Heart left ventricle (tissue), 13 donors: Measurements from ENCODE around the gene GUCD1.

Experiments
- CTCF ChIP-seq, 12 donors: fragments of 200-600 bp; sonication (generic) in 4 of 12; IDR thresholded peaks; one replicate each; pipeline versions ENCODE4 v1.5.0 to v1.8.0; 2018 to 2022; ENCODE audit warnings: antibody characterized with exemption in 12 of 12, mild to moderate bottlenecking in 5 of 12
- POLR2A ChIP-seq, 2 donors: fragments of 450-650 bp; IDR thresholded peaks; one replicate each; pipeline ENCODE4 v1.6.1; 2017; ENCODE audit warnings: antibody characterized with exemption in 2 of 2, mild to moderate bottlenecking in 2 of 2, moderate library complexity in 2 of 2
- donor health status: ischemic (EF 13 %, LVEDD 7.1; RV severe dilation, severe dysfunction).
- donor health status: DM: no; HTN: yes; CAD: no.
- donor health status: DM: no; HTN: no; CAD: no.
- donor health status: ischemic (EF 25% LVEDD 6.9; RV normal size, moderate dysfunction).
- donor health status: ischemic (EF 25% LVEDD 5.7; RV mildly dilated, moderate dysfunction).
- donor health status: ischemic (EF 35%, LVEDD 5.7; RV mildly dilated, moderate dysfunction).
- donor health status: nonischemic (EF 11% LVEDD 7.7; RV severe dilation, severe dysfunction).
- donor health status: DM: yes; HTN: yes; CAD: no.
- donor health status: PGD.
- donor health status: ischemic (EF 29% LVEDD 5.4; RV normal size, mild dysfunction).
- donor health status: nonischemic (EF 23%, LVEDD 6.1; RV moderate dilation, normal function).

- TF ChIP-seq CTCF (IDR thresholded peaks at IDR 0.05) = no peak
- TF ChIP-seq POLR2A (IDR thresholded peaks at IDR 0.05) = no peak
These were observed 28.6 kb upstream of the GUCD1 start for GRCh38 chr22:24583221-24584165.
